ACC112 (cell line): ENCODE measurements around the gene SPP2.
A peak's percentile ranks its signal among the peaks of the same experiment; 100 is the strongest.

Experiments
- H2AFZ ChIP-seq: fragments of 200-600 bp; sonication (generic); one replicate; pipeline ENCODE4 v1.6.0; 2017; ENCODE audit warnings: antibody characterized with exemption, low read length; ENCODE audit not compliant: unreplicated experiment
- H3K27ac ChIP-seq: fragments of 200-600 bp; sonication (generic); 2 replicates; pipeline ENCODE4 v1.5.1; 2014; ENCODE audit warnings: low read depth, mild to moderate bottlenecking, antibody characterized with exemption, low read length, moderate library complexity
- H3K27me3 ChIP-seq: fragments of 200-600 bp; sonication (generic); 2 replicates; pipeline ENCODE4 v1.6.1; 2014; ENCODE audit warnings: mild to moderate bottlenecking, antibody characterized with exemption, low read length, moderate library complexity, mixed read lengths; ENCODE audit not compliant: insufficient read depth
- H3K36me3 ChIP-seq: fragments of 200-600 bp; sonication (generic); 2 replicates; pipeline ENCODE4 v1.6.1; 2016; ENCODE audit warnings: mild to moderate bottlenecking, antibody characterized with exemption, low read length, moderate library complexity, mixed read lengths; ENCODE audit not compliant: insufficient read depth
- H3K4me1 ChIP-seq: fragments of 200-600 bp; sonication (generic); one replicate; pipeline ENCODE4 v1.6.1; 2016; ENCODE audit warnings: low read length, mixed read lengths; ENCODE audit not compliant: insufficient read depth, unreplicated experiment, control insufficient read depth
- H3K4me3 ChIP-seq: fragments of 200-600 bp; sonication (generic); 2 replicates; pipeline ENCODE4 v1.5.1; 2014; ENCODE audit warnings: mild to moderate bottlenecking, low read depth, low read length
- H3K79me2 ChIP-seq: fragments of 200-600 bp; sonication (generic); one replicate; pipeline ENCODE4 v1.6.0; 2016; ENCODE audit warnings: low read length; ENCODE audit not compliant: control insufficient read depth, unreplicated experiment, insufficient read depth

SPP2 gene

DNA sequence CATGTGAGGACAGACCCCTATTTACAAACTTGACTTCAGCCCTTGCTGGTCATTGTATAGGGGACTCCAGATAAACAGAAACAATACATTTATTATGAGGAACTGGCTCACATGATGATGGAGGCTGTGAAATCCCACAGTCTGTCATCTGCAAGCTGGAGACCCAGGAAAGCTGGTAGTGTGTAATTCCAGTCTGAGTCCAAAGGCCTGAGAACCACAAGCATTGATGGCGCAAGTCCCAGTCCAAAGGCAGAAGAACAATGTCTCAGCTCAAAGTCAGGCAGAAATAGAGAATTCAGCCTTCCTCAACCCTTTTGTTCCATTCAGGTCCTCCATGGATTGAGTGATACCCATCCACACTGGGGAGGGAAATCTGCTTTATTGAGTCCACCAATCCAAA lies 28.1 kb upstream of the SPP2 start:
- Histone ChIP-seq H3K79me2 (no peaks in the 10 kb centered on the region), H3K36me3 (no peaks in the 10 kb centered on the region), H3K27me3 (0 out of 2 replicates have a peak, but pooled peaks cover 7% of the 10 kb centered on the region), H3K4me3 (no peak overlapping the region), H3K4me1 (peaks cover 7% of the 10 kb centered on the region), H3K27ac (no peak overlapping the region), H2AFZ (no peak overlapping the region)

DNA sequence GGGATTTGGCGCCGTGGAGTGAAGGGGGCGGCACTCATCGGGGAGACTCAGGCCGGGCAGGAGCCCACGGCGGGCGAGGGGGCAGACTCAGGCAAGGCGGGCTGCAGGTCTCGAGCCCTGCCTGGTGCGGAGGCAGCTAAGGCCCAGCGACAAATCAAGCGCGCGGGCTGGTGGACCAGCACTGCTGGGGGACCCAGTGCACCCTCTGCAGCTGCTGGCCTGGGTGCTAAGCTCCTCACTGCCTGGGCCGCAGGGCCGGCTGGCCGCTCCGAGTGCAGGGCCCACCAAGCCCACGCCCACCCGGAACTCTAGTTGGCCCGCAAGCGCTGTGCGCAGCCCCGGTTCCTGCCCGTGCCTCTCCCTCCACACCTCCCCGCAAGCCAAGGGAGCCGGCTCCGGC lies 26.2 kb upstream of the SPP2 start:
- Histone ChIP-seq H3K4me3 (no peak overlapping the region), H2AFZ (no peak overlapping the region), H3K36me3 (no peaks in the 10 kb centered on the region), H3K79me2 (no peaks in the 10 kb centered on the region), H3K4me1 (peaks cover 7% of the 10 kb centered on the region), H3K27me3 (0 out of 2 replicates have a peak, but pooled peaks cover 7% of the 10 kb centered on the region), H3K27ac (no peak overlapping the region)

DNA sequence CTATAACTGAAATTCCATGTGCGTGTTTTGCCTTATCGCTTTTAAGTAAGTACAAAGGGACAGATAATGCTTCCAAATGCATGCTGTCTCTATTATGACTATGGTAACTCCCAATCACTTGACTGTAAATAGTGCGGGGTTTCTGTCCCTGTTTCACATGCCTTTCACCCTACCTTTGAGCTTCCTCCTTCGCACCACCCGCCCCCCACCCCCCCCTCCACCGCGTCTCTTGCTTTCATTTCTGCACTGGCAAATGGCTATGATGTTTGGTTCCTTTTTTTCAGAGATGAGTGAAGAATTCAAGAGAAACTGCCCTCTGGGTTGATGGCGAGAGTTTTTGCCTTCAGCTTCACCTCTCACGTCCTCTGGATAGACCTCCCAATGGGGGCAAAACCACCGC lies 25.0 kb upstream of the SPP2 start:
- H2AFZ ChIP-seq, result peak overlapping the region; percentile 92
- peaks cover 7% of the 10 kb centered on the region for H3K4me1 ChIP-seq
- 0 out of 2 replicates have a peak, but pooled peaks cover 7% of the 10 kb centered on the region for H3K27me3 ChIP-seq
- no peaks in the 10 kb centered on the region for H3K79me2 ChIP-seq
- H3K27ac ChIP-seq, result no peak overlapping the region
- H3K36me3 ChIP-seq, result no peaks in the 10 kb centered on the region
- peak overlapping the region; percentile 77 for H3K4me3 ChIP-seq

DNA sequence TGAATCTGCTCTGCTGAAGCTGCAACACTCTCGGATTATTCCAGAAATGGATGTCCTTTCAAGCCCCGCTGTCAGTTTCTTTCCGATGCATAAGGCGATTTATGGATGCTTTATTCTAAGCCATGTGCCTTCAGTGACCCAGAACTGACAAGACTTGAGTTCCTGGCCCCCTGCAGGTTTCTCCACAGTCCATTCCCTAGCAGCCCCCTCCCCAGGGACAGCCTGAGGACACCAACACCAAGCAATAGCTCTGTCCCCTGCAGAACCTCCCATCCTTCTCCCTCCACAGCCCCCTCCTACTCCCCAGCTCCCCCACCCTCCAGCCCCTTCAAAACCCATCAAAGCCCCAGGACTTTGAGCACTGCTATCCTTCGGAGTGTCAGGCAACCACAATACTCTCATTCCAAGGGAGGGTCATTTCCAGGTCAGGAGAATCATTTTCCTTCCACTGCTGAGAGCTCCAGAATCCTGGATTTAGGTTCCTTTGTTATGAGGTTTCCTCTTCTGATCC lies 24.6 kb upstream of the SPP2 start:
- no peaks in the 10 kb centered on the region for H3K79me2 ChIP-seq
- 0 out of 2 replicates have a peak, but pooled peaks cover 7% of the 10 kb centered on the region for H3K27me3 ChIP-seq
- H3K4me3 ChIP-seq, result peak overlapping the region; percentile 77
- no peaks in the 10 kb centered on the region for H3K36me3 ChIP-seq
- peak overlapping the region; percentile 92 for H2AFZ ChIP-seq
- H3K4me1 ChIP-seq, result peaks cover 10% of the 10 kb centered on the region
- H3K27ac ChIP-seq, result no peak overlapping the region

DNA sequence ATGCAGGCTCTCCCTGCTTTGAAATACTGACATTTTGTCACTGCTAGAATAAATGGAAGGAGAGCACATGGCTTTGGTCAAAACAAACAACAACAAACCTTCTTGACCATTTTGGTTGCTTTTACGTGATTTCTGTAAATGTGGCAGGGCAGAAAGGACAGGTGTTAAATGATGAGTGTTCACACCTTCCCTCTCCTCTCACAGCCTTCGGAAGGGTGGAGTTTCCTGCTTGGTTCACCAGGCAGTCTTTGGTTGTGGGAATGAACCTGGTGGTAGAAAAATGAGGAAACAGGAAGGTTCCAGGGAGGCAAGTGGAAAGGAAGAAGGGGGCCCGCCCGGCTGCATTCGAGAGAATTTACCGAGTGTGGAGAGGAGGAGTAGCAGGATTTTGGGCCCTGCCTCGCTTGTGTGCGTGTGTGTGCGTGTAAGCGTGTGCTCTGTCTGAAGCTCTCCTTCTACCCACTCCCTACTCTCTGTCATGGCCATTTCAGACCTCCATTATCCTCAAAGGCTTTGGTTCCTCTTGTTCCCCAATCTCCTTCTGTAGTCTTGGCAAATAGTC lies 23.7 kb upstream of the SPP2 start:
- H3K4me1 ChIP-seq, result peaks cover 18% of the 10 kb centered on the region
- H3K27me3 ChIP-seq, result 0 out of 2 replicates have a peak, but pooled peaks cover 4% of the 10 kb centered on the region
- H3K27ac ChIP-seq, result no peak overlapping the region
- H2AFZ ChIP-seq, result no peak overlapping the region
- no peaks in the 10 kb centered on the region for H3K36me3 ChIP-seq
- H3K79me2 ChIP-seq, result no peaks in the 10 kb centered on the region
- no peak overlapping the region for H3K4me3 ChIP-seq

DNA sequence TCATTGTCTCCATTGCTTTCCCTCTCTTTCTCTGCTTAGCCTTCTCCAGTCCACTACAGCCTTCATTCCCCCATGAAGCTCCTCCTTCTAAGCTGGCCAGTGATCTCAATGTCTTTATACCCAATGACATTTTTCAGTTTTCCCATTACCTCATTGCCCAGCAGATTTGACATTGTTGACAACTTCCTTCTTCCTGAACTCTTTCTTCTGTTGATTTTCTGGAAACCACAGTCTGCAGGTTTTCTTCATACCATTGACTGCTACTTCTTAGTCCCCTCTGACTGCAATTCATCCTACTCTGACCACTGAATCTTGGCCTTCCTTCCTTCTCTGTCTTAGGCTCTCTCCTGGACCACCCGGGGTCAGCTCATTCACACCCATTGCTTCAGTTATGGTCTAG lies 22.9 kb upstream of the SPP2 start:
- Histone ChIP-seq H3K79me2 (no peaks in the 10 kb centered on the region), H3K4me3 (no peak overlapping the region), H2AFZ (no peak overlapping the region), H3K27ac (no peak overlapping the region), H3K27me3 (no peaks in the 10 kb centered on the region), H3K4me1 (peaks cover 26% of the 10 kb centered on the region), H3K36me3 (no peaks in the 10 kb centered on the region)

DNA sequence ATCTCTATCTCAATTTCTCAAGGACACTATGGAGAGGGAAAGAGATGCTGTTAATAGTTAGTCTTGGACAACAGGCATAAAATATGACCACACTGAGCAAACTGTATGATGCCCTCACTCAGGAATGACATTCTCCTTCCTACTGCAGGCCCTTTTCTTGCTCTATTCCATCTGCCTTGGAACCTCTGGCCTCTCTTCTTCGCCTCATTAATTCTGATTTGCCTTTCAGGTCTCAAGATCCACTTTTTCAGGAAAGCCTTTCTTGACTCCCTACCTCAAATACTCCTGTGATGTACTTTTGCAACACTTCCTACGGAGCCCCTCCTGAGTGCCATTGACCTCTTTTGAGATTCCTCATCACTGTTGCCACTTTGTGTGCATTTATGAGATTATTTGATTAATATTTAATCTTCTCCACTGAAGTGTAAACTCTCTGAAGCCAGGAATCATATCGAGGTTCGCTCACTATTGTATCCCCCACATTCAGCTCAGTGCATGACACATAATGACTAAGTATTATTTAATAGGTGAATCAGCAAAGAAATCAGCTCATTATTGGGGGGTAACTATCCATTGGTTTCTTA lies 21.3 kb upstream of the SPP2 start:
- H3K4me3 ChIP-seq, result no peak overlapping the region
- no peaks in the 10 kb centered on the region for H3K79me2 ChIP-seq
- no peak overlapping the region for H2AFZ ChIP-seq
- H3K4me1 ChIP-seq, result peaks cover 34% of the 10 kb centered on the region
- H3K27ac ChIP-seq, result no peak overlapping the region
- peaks cover 6% of the 10 kb centered on the region; the same call in 1 of the 2 replicates for H3K27me3 ChIP-seq
- no peaks in the 10 kb centered on the region for H3K36me3 ChIP-seq

DNA sequence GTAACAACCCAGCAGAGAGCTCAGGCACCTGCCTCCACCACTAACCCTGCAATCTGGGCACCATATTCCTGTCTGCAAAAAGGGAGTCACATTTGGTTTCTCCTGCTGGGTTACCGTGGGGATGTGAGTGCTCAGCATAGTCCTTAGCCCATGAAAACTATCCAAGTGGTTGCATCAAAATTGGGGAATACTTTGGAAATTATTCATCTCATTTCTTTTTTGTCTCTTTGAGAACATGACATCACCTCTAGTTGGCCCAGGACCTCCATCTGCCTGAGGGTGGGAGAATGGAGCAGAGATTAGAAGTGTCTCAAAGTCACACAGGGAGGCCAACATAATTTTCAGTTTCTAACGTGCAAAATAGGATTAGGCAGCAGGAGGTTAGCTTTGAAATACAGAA lies 19.3 kb upstream of the SPP2 start:
- Histone ChIP-seq H2AFZ (no peak overlapping the region), H3K4me1 (peaks cover 29% of the 10 kb centered on the region), H3K79me2 (no peaks in the 10 kb centered on the region), H3K27me3 (peaks cover 8% of the 10 kb centered on the region; the same call in 1 of the 2 replicates), H3K27ac (no peak overlapping the region), H3K4me3 (no peak overlapping the region), H3K36me3 (no peaks in the 10 kb centered on the region)

DNA sequence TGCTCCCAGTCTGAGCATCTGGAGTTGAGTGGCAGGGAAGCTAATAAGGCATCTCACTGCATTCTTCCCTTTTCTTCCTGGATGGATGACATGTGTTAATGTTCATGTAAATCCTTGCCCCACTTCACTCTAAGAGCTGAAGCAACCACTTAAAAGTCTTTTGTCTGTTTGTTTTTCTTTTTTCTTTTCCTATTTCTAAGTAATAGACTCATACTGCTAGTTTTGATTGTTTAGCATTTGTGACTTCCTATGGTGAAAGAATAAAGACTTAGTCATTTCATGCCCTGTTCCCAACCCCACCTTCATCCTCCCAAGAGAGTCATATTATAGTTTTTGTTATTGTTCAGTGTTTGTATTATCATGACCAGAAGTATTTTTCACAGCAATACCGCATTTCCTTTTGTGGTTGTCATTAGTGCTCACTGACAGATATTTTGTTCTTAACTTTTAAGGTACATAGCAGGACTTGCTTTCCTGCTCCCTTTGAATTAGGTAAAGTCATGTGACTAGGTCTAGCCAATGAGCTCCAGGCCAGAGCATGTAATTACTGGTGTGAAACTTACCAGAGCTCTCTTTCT lies 18.1 kb upstream of the SPP2 start:
- Histone ChIP-seq H3K36me3 (no peaks in the 10 kb centered on the region), H3K27me3 (peaks cover 12% of the 10 kb centered on the region; the same call in 1 of the 2 replicates), H3K4me3 (peak overlapping the region; percentile 22; the same call in 1 of the 2 replicates), H3K27ac (peak overlapping the region; percentile 59), H2AFZ (no peak overlapping the region), H3K4me1 (peaks cover 27% of the 10 kb centered on the region), H3K79me2 (no peaks in the 10 kb centered on the region)

DNA sequence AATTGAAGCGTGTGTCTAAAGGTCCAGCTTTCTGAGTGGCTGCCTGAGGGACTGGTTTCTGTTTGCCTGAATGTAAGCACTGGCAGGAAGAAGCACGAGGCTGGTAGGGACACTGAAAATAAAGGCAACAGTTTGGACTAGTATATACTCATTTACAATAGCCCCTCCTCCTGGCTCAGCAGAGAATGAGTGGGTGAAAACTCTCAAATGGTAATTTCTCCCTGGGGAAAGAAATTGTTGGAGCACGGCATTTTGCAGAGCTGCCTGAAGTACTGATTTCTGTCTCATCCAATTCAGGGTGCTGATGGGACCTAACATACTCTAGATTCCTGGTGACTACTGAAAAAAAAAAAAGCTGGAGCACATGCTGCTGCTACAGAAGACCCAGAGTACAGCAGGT lies 17.3 kb upstream of the SPP2 start:
- Histone ChIP-seq H3K27ac (peak overlapping the region; percentile 59), H3K79me2 (no peaks in the 10 kb centered on the region), H3K27me3 (peaks cover 12% of the 10 kb centered on the region), H3K4me1 (peaks cover 27% of the 10 kb centered on the region), H2AFZ (no peak overlapping the region), H3K4me3 (peak overlapping the region; percentile 22; the same call in 1 of the 2 replicates), H3K36me3 (no peaks in the 10 kb centered on the region)

DNA sequence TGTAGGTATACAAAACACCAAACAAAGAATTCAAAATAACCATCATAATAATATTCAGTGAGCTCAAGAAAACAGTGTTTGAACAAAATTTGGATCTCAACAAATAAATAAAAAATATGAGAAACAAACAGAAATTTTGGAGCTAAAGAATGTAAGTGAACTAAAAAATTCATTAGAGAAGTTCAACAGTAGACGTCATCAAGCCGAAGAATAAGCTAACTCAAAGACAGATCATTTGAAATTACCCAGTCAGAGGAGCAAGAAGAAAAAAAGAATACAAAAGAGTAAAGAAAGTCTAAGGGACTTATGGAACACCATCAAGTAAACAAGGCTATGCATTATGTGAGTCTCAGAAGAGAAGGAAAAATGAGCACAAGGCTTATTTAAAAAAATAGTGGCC lies 16.6 kb upstream of the SPP2 start:
- Histone ChIP-seq H3K27ac (no peak overlapping the region), H3K4me3 (no peak overlapping the region), H3K27me3 (peaks cover 12% of the 10 kb centered on the region), H3K79me2 (no peaks in the 10 kb centered on the region), H3K36me3 (no peaks in the 10 kb centered on the region), H3K4me1 (peaks cover 27% of the 10 kb centered on the region), H2AFZ (no peak overlapping the region)
